Measurements from ENCODE around the gene STH. TPM values are rescaled to one million over a fixed set of nuclear protein-coding genes. Genes with fewer than 3 reads are reported as not detected.

The STH gene
- total RNA-seq, 2 experiments from 2014 or later: not detected

DNA sequence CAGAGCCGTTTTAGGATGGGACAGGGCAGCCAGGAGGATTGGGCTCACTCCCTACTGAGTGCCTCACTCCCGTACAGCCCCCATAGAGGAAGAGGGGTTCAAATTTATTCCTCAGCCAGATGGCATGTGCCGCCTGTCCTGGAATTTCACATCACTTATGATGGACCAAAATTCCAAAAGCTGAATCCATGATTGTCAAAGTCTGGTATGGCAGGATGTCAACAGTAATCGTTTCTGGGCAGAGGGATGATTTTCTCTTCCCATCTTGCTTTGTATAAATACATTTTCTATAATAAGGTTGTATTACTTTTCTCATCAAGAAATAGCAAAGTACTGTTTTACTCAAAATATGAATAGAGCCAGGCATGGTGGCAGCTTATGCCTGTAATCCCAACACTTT, 38.7 kb upstream of the STH start:
- no peak overlapping the region for H3K4me3 Mint-ChIP-seq
- CTCF ChIA-PET: interaction anchor here (1.6 kb wide), 1 partner anchor 11 kb away, joined by 10 read pairs; no protein-coding TSS in a partner anchor
- H3K4me1 Mint-ChIP-seq: peaks cover 2% of the 10 kb centered on the region
- DNase-seq (no peak), ATAC-seq (no peak)
- no peaks in the 10 kb centered on the region for H3K36me3 Mint-ChIP-seq
- no peak overlapping the region for H3K27ac Mint-ChIP-seq
- peaks cover 10% of the 10 kb centered on the region for H3K27me3 Mint-ChIP-seq
- no peaks in the 10 kb centered on the region for H3K9me3 Mint-ChIP-seq (ENCODE audit: low read depth)

DNA sequence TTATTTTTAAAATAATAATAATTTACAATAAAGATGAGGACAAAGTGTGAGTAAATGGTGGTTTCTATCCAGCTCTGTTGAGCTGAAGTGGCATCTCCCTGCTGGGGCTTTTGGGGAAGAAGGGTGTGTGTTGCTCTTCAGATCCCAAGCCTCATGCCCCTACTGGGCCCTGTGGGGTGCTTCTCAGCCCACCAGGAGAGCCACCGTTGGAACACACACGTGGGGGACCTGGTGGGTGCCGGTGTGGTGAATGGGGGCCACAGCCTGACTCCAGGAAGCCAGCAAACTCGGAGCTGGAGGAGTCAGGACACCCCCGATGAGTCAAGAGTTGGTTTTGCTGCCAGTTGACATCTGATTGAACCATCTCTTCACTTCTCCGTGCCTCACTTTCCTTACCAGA, 37.8 kb upstream of the STH start:
- Mint-ChIP-seq H3K4me1 (peaks cover 2% of the 10 kb centered on the region), H3K27ac (no peak overlapping the region), H3K36me3 (no peaks in the 10 kb centered on the region), H3K4me3 (no peak overlapping the region), H3K9me3 (ENCODE audit: low read depth) (no peaks in the 10 kb centered on the region), H3K27me3 (peaks cover 17% of the 10 kb centered on the region)
- DNase-seq (no peak), ATAC-seq (no peak)
- CTCF ChIA-PET: interaction anchor here (1.6 kb wide), 1 partner anchor 12 kb away, joined by 10 read pairs; no protein-coding TSS in a partner anchor

DNA sequence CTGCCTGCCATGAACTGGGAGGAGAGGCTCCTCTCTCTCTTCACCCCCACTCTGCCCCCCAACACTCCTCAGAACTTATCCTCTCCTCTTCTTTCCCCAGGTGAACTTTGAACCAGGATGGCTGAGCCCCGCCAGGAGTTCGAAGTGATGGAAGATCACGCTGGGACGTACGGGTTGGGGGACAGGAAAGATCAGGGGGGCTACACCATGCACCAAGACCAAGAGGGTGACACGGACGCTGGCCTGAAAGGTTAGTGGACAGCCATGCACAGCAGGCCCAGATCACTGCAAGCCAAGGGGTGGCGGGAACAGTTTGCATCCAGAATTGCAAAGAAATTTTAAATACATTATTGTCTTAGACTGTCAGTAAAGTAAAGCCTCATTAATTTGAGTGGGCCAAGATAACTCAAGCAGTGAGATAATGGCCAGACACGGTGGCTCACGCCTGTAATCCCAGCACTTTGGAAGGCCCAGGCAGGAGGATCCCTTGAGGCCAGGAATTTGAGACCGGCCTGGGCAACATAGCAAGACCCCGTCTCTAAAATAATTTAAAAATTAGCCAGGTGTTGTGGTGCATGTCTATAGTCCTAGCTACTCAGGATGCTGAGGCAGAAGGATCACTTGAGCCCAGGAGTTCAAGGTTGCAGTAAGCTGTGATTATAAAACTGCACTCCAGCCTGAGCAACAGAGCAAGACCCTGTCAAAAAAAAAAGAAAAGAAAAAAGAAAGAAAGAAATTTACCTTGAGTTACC, 36.7 kb upstream of the STH start:
- Mint-ChIP-seq H3K9me3 (ENCODE audit: low read depth) (no peaks in the 10 kb centered on the region), H3K27me3 (peaks cover 26% of the 10 kb centered on the region), H3K4me3 (no peak overlapping the region), H3K36me3 (no peaks in the 10 kb centered on the region), H3K4me1 (peaks cover 2% of the 10 kb centered on the region), H3K27ac (no peak overlapping the region)
- ATAC-seq (no peak), DNase-seq (no peak)
- CTCF ChIA-PET: no interaction called here

DNA sequence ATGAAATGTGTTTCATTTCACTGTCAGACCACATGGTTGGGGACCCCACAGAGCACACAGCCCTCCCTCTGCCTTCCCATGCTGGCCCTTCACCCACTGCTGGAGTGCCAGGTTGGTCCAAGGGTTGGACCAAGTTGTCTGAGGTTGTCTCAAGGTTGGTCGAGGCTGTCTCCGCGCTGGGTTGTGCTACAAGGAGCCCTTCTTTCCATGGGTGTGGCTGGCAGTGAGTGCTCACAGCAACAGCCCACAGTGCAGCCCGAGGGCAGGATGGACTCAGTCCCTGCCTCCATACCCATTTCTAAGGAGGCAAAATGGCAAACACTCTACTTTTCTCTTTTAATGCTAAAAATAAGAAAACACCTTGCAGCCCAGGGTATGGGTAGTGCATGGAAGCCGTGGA, 35.8 kb upstream of the STH start:
- CTCF ChIA-PET: no interaction called here
- peaks cover 28% of the 10 kb centered on the region for H3K27me3 Mint-ChIP-seq
- H3K36me3 Mint-ChIP-seq: no peaks in the 10 kb centered on the region
- no peaks in the 10 kb centered on the region for H3K9me3 Mint-ChIP-seq (ENCODE audit: low read depth)
- H3K4me1 Mint-ChIP-seq: peaks cover 5% of the 10 kb centered on the region
- H3K27ac Mint-ChIP-seq: no peak overlapping the region
- no peak overlapping the region for H3K4me3 Mint-ChIP-seq
- DNase-seq: no peak
- ATAC-seq: no peak

DNA sequence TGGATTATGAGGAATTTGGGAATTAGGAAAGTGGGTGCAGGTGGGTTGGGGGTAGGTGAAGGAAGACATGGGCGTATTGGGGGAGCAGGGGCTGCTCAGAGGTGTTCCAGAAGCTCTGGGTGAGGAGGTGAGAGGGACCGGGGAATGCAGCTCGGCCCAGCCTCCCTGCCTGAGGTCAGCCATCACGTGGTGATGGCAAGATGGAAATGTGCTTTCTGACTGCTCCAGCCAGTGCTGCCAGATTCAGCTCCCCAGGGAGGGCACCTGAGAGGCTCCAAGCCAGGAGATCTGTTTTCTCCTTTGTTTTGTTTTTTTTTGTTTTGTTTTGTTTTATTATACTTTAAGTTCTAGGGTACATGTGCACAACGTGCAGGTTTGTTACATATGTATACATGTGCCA, 35.2 kb upstream of the STH start:
- Mint-ChIP-seq H3K4me3 (no peak overlapping the region), H3K9me3 (ENCODE audit: low read depth) (no peaks in the 10 kb centered on the region), H3K4me1 (peaks cover 5% of the 10 kb centered on the region), H3K27ac (no peak overlapping the region), H3K36me3 (no peaks in the 10 kb centered on the region), H3K27me3 (peaks cover 28% of the 10 kb centered on the region)
- no peak for ATAC-seq
- CTCF ChIA-PET: no interaction called here
- DNase-seq: no peak

DNA sequence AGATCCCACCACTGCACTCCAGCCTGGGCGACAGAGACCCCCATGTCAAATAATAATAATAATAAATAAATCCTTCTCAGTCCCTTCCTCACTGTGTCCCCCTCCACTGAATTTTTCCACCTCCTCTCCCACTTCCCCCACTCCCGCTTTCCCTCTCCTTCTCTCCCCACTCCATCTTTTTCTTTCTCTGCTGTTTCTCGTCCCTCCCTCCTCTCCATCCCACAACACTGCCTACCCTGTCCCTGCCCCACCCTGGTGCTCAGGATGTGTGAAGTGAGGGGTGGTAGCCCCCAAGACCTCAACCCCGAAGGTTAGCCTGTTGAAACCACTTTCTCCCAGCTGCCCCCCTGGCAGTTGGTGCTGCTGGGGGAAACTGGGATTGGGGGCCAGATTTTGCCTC, 34.4 kb upstream of the STH start:
- DNase-seq (no peak), ATAC-seq (no peak)
- Mint-ChIP-seq H3K27ac (no peak overlapping the region), H3K4me3 (no peak overlapping the region), H3K9me3 (ENCODE audit: low read depth) (peaks cover under 1% of the 10 kb centered on the region), H3K36me3 (no peaks in the 10 kb centered on the region), H3K4me1 (peaks cover 5% of the 10 kb centered on the region), H3K27me3 (peaks cover 29% of the 10 kb centered on the region)
- CTCF ChIA-PET: interaction anchor here (1.9 kb wide), 1 partner anchor 16 kb away, joined by 5 read pairs; no protein-coding TSS in a partner anchor

DNA sequence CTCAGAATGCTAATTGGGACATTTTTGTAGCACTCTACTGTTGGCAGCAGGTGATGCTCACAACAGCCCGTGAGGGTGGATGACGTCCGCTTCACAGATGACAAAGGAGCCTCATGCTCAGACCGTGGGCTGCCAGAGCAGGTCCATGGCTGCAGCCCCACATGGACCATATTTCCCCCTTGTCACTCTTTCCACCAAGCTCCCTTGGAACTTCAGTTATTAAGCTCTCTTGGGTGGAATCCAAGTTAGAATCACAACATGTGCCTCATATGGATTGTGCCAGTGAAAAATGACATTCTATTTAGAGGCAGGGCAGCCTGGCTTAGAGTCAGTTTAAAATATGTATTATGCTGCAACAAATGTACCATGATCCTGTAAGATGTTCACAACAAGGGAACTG, 33.2 kb upstream of the STH start:
- H3K9me3 Mint-ChIP-seq (ENCODE audit: low read depth): peaks cover 6% of the 10 kb centered on the region
- DNase-seq (no peak), ATAC-seq (no peak)
- H3K4me3 Mint-ChIP-seq: no peak overlapping the region
- no peak overlapping the region for H3K27ac Mint-ChIP-seq
- H3K27me3 Mint-ChIP-seq: peaks cover 29% of the 10 kb centered on the region
- peaks cover 3% of the 10 kb centered on the region for H3K4me1 Mint-ChIP-seq
- H3K36me3 Mint-ChIP-seq: no peaks in the 10 kb centered on the region
- CTCF ChIA-PET: interaction anchor here (1.9 kb wide), 1 partner anchor 17 kb away, joined by 5 read pairs; no protein-coding TSS in a partner anchor

DNA sequence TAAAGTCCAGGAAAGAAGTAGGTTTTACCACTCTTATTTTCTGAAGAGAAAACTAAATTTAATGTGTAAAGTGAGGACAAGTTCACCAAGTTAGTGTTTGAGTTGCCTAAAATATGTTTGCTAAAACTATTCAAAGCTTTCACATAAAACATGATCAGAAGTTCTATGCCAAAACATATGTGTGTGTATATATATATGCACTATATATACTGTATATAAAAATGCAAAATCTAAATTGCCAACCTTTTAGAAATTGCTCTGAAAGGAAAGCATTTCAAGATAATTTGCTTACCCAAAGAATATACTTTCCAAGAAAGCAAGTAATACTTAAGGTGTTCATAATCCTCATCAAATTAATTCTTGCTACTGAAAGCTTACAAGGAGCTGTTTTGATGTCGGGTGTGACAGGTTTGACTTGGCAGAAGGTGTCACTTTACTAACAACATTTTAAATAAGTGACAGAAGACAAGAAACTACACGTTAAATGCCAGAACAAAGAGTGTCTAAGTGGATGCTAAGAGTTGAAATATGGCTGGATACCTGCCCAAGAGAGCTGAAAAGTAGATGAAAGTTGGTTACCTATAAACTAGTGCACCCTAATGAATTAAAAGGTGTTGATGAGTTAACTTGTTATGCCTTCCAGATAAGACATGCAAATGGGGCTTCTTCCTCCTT, 32.3 kb upstream of the STH start:
- H3K27me3 Mint-ChIP-seq: peaks cover 29% of the 10 kb centered on the region
- ATAC-seq (no peak), DNase-seq (no peak)
- peaks cover 2% of the 10 kb centered on the region for H3K4me1 Mint-ChIP-seq
- H3K9me3 Mint-ChIP-seq (ENCODE audit: low read depth): peaks cover 6% of the 10 kb centered on the region
- H3K27ac Mint-ChIP-seq: no peak overlapping the region
- CTCF ChIA-PET: interaction anchor here (0.9 to 1.9 kb wide), 2 partner anchors 18 kb away, joined by 3 to 5 read pairs; no protein-coding TSS in a partner anchor
- H3K36me3 Mint-ChIP-seq: no peaks in the 10 kb centered on the region
- H3K4me3 Mint-ChIP-seq: no peak overlapping the region

DNA sequence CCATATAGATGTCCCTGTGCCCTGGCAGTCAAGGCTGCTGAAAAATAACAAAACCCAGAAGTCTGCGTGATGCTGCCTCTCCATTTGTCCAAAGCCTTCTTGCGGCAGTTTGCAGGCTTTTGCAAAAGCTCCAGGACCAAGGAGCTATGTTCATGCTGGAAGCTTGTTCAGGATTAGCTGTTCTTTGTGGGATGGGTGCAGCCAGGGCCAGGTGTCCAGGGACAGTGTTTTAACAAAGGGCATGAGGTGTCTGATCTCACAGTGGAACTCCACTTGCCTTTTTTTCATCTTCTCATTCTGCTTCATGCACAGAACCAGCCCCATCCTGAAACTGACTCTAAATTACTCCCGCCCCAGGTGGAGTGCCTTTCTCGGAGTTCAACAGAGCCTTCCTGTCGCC, 31.7 kb upstream of the STH start:
- Mint-ChIP-seq H3K4me1 (peaks cover 2% of the 10 kb centered on the region), H3K4me3 (no peak overlapping the region), H3K27ac (no peak overlapping the region), H3K36me3 (no peaks in the 10 kb centered on the region), H3K27me3 (peaks cover 31% of the 10 kb centered on the region), H3K9me3 (ENCODE audit: low read depth) (peaks cover 6% of the 10 kb centered on the region)
- ATAC-seq (no peak), DNase-seq (no peak)
- CTCF ChIA-PET: interaction anchor here (0.9 kb wide), 1 partner anchor 19 kb away, joined by 3 read pairs; no protein-coding TSS in a partner anchor

DNA sequence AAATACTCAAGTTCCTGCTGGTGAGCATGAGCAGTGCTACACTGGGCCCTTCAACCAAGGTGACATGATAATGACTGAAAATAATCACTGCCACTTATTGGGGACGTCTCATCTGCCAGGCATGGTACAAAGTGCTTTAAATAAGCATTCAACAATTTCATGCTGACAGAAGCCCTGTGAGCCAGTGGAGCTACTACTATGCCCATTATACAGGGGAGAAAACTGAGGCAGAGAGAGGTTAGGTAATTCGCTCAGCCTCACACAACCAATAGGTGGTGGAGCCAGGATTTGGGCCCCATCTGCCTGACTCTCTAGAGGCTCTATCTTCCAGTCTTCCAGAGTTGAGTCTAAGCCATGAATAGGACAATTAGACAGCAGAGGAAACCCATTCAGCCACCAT, 30.3 kb upstream of the STH start:
- Mint-ChIP-seq H3K4me3 (no peak overlapping the region), H3K4me1 (peaks cover 2% of the 10 kb centered on the region), H3K9me3 (ENCODE audit: low read depth) (peaks cover 6% of the 10 kb centered on the region), H3K27me3 (peaks cover 39% of the 10 kb centered on the region), H3K36me3 (no peaks in the 10 kb centered on the region), H3K27ac (no peak overlapping the region)
- no peak for DNase-seq
- CTCF ChIA-PET: interaction anchor here (0.8 kb wide), 1 partner anchor 20 kb away, joined by 3 read pairs; no protein-coding TSS in a partner anchor
- ATAC-seq: no peak

DNA sequence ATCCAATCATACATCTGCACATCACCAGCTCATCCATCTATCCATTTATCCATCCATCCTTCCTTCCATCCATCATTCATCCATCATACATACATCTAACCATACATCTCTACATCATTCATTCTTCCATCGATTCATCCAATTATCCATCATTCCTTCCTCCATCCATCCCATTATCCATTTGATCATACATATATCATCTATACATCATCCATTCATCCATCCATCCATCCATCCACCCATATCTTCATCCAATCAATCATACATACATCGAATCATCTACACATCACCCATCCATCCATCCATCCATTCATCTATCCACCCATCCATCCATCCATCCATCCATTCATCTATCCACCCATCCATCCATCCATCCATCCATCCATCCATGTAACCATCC, 29.3 kb upstream of the STH start:
- Mint-ChIP-seq H3K9me3 (ENCODE audit: low read depth) (peaks cover 6% of the 10 kb centered on the region), H3K36me3 (no peaks in the 10 kb centered on the region), H3K27me3 (peaks cover 39% of the 10 kb centered on the region), H3K27ac (no peak overlapping the region), H3K4me1 (peaks cover 2% of the 10 kb centered on the region), H3K4me3 (no peak overlapping the region)
- DNase-seq (no peak), ATAC-seq (no peak)
- CTCF ChIA-PET: no interaction called here

DNA sequence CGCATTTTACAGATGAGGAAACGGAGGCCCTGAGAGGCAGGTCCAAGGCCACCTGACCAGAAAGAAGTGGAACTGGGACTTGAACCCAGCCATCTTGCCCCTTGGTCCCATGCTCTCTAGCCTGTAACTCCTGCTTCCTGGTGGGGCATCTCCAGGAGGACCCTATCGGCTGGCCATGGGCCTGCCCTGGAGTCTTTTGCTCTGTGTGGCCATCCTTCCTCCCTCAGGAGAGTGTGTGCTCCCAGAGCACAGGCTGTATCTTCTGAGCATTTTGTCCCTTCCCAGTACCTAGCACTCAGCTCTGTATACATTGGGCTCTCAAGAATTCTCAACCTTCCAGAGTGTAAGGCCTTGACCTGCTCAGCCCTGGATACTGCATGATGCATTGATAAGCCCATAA, 28.4 kb upstream of the STH start:
- CTCF ChIA-PET: no interaction called here
- no peak for DNase-seq
- peaks cover 2% of the 10 kb centered on the region for H3K4me1 Mint-ChIP-seq

DNA sequence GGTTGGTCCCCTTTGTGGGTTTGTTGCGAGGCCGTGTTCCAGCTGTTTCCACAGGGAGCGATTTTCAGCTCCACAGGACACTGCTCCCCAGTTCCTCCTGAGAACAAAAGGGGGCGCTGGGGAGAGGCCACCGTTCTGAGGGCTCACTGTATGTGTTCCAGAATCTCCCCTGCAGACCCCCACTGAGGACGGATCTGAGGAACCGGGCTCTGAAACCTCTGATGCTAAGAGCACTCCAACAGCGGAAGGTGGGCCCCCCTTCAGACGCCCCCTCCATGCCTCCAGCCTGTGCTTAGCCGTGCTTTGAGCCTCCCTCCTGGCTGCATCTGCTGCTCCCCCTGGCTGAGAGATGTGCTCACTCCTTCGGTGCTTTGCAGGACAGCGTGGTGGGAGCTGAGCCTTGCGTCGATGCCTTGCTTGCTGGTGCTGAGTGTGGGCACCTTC, 27.3 kb upstream of the STH start:
- peaks cover 32% of the 10 kb centered on the region for H3K27me3 Mint-ChIP-seq
- DNase-seq: no peak
- ATAC-seq: no peak
- no peak overlapping the region for H3K27ac Mint-ChIP-seq
- CTCF ChIA-PET: no interaction called here
- H3K4me3 Mint-ChIP-seq: no peak overlapping the region
- H3K9me3 Mint-ChIP-seq (ENCODE audit: low read depth): peaks cover 6% of the 10 kb centered on the region
- H3K36me3 Mint-ChIP-seq: no peaks in the 10 kb centered on the region
- peaks cover 2% of the 10 kb centered on the region for H3K4me1 Mint-ChIP-seq

More for the DNA sequence above, 28.4 kb upstream of the STH start:
- Mint-ChIP-seq H3K36me3 (no peaks in the 10 kb centered on the region), H3K27ac (no peak overlapping the region), H3K27me3 (peaks cover 40% of the 10 kb centered on the region), H3K4me3 (no peak overlapping the region), H3K9me3 (ENCODE audit: low read depth) (peaks cover 6% of the 10 kb centered on the region)
- no peak for ATAC-seq

DNA sequence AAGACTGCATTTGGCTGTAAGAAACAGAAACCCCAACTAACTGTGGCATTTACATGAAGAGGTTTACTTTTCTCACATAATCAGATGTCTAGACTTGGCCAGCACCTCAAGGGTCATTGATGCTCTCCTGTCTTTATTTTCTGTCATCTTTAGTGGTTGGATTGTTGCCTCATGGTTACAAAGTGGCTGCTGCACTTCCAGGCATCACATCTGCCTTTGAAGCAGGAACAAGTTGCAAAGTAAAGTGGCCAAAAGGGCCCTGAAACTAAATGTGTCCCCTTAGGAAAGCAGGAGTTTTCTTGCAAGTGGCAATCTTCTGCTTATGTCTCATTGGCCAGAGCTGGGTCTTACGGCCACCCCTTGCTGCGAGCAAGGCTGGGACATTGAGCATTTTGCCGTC, 26.5 kb upstream of the STH start:
- Mint-ChIP-seq H3K4me1 (peaks cover 10% of the 10 kb centered on the region), H3K27ac (no peak overlapping the region), H3K27me3 (peaks cover 25% of the 10 kb centered on the region), H3K36me3 (no peaks in the 10 kb centered on the region), H3K9me3 (ENCODE audit: low read depth) (peaks cover 6% of the 10 kb centered on the region), H3K4me3 (no peak overlapping the region)
- CTCF ChIA-PET: no interaction called here
- DNase-seq (no peak), ATAC-seq (no peak)
